Type B pancreatic cell (in vitro differentiated cells): ENCODE results near the gene LRRN2. TPM values are rescaled to one million over a fixed set of nuclear protein-coding genes. Genes with fewer than 3 reads are reported as not detected.
"Not testable (repeated sequence)": the region's sequence is repeated elsewhere in the genome, so short reads cannot be mapped to it uniquely, and the experiment has no call there.

Experiments used
- DNase-seq: peaks from one replicate; pipeline ENCODE4 v3.0.0; 2021; ENCODE audit warnings: mixed read lengths; ENCODE audit not compliant: unreplicated experiment; ENCODE audit errors: extremely low spot score
- H3K27ac Mint-ChIP-seq: 2 replicates; pipeline ENCODE4 v1.8.0; 2021; ENCODE audit warnings: mild to moderate bottlenecking, mixed read lengths
- H3K27me3 Mint-ChIP-seq: 2 replicates; pipeline ENCODE4 v1.8.0; 2021; ENCODE audit warnings: mixed read lengths
- H3K36me3 Mint-ChIP-seq: 2 replicates; pipeline ENCODE4 v1.8.0; 2021; ENCODE audit warnings: mixed read lengths
- H3K4me1 Mint-ChIP-seq: one replicate; pipeline ENCODE4 v1.8.0; 2021; ENCODE audit warnings: mixed read lengths; ENCODE audit not compliant: unreplicated experiment
- H3K4me3 Mint-ChIP-seq: 2 replicates; pipeline ENCODE4 v1.8.0; 2021; ENCODE audit warnings: mild to moderate bottlenecking, mixed read lengths
- H3K9me3 Mint-ChIP-seq: 2 replicates; pipeline ENCODE4 v1.8.0; 2021; ENCODE audit warnings: mixed read lengths
- total RNA-seq: library from RNA; stranded (reverse); gene quantifications from 2 replicates; pipeline ENCODE4 v1.2.1, GENCODE V29; 2021; ENCODE audit warnings: low replicate concordance
- TF ChIP-seq, protein P1 (sequence below): fragments of 200-600 bp; sonication (generic); conservative IDR thresholded peaks from 2 replicates; pipeline ENCODE4 v1.5.0; 2021; ENCODE audit warnings: antibody characterized with exemption, mild to moderate bottlenecking

Gene LRRN2
- total RNA-seq, 1 donor from 2014 or later, result 19.0 TPM

DNA sequence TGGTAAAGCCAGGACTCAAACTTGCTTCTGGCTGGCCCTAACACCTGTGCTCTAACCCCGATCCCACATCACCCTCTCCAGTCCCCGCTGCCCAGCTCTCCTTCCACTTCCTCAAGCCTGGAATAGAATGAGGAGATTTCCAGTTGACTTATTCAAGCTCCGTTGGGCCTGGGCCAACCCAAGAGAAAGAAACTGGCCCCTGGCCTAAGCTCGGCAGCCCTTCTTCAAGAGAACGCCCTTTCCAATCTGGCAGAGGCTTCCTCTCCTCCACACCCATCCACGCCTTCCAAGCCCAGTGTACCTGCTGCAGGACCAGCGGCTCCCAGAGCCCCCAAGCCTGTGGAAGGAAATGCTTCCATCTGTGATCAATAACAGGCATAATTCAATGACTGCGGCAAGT lies 51.9 kb downstream of the LRRN2 start:
- H3K27ac Mint-ChIP-seq, result no peak overlapping the region
- no peaks in the 10 kb centered on the region for H3K9me3 Mint-ChIP-seq
- TF ChIP-seq, protein P1, sequence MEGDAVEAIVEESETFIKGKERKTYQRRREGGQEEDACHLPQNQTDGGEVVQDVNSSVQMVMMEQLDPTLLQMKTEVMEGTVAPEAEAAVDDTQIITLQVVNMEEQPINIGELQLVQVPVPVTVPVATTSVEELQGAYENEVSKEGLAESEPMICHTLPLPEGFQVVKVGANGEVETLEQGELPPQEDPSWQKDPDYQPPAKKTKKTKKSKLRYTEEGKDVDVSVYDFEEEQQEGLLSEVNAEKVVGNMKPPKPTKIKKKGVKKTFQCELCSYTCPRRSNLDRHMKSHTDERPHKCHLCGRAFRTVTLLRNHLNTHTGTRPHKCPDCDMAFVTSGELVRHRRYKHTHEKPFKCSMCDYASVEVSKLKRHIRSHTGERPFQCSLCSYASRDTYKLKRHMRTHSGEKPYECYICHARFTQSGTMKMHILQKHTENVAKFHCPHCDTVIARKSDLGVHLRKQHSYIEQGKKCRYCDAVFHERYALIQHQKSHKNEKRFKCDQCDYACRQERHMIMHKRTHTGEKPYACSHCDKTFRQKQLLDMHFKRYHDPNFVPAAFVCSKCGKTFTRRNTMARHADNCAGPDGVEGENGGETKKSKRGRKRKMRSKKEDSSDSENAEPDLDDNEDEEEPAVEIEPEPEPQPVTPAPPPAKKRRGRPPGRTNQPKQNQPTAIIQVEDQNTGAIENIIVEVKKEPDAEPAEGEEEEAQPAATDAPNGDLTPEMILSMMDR, result no peak
- peaks cover 16% of the 10 kb centered on the region for H3K4me1 Mint-ChIP-seq
- no peak overlapping the region for H3K4me3 Mint-ChIP-seq
- DNase-seq, result no peak
- peaks cover 8% of the 10 kb centered on the region for H3K27me3 Mint-ChIP-seq
- no peaks in the 10 kb centered on the region for H3K36me3 Mint-ChIP-seq

DNA sequence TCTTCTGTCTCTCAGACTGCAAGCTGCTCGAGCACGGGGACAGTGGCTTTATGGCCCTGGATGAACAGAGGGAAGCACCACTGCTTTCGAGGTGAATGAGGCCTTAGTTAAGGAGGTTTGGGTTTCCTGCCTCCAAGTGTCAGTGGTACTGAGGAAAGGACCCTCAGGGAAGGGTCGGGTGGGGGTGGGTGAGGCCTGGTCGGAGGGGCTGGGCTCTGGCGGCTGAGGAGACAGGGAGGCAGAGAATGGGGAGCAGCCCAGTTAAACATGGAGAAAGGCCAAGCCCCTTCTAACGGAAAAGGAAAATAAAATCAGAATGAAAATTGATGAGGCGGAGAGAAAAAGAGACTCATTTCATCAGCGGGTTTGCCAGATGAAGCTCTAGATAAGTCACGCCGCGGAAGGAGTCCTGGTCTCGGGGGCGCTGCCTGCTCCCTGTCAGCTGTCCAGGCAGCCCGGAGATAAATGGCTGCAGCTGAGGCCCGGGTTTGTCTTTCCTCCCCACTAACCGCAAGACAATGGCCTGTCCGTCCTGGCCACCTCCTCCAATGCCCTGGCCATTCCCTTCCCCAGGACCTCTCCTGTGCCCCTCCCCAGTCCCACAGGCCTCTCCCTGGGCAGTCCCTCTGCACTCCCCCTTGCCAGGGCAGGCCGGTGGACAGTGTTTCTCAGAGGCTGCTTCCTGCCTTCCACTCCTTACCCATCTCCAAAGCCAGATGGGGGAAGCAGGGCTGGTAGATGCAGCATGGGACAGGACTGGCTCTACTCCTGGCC lies 55.2 kb downstream of the LRRN2 start:
- Mint-ChIP-seq H3K9me3 (no peaks in the 10 kb centered on the region), H3K4me1 (peaks cover 9% of the 10 kb centered on the region), H3K27me3 (peaks cover 9% of the 10 kb centered on the region), H3K4me3 (no peak overlapping the region), H3K36me3 (no peaks in the 10 kb centered on the region), H3K27ac (no peak overlapping the region)
- TF ChIP-seq, protein P1, result no peak
- no peak for DNase-seq

DNA sequence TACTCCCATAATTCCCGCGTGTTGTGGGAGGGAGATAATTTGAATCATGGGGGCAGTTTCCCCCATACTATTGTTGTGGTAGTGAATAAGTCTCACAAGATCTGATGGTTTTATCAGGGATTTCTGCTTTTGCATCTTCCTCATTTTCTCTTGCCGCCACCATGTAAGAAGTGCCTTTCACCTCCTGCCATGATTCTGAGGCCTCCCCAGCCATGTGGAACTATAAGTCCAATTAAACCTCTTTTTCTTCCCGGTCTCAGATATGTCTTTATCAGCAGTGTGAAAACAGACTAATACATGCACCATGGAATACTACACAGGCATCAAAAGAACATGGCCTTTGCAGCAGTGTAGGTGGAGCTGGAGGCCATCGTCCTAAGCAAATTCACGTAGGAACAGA lies 56.1 kb downstream of the LRRN2 start:
- not testable (repeated sequence) for DNase-seq, H3K27ac Mint-ChIP-seq, H3K4me1 Mint-ChIP-seq, H3K9me3 Mint-ChIP-seq, H3K4me3 Mint-ChIP-seq, H3K36me3 Mint-ChIP-seq
- H3K27me3 Mint-ChIP-seq, result peaks cover 13% of the 10 kb centered on the region

DNA sequence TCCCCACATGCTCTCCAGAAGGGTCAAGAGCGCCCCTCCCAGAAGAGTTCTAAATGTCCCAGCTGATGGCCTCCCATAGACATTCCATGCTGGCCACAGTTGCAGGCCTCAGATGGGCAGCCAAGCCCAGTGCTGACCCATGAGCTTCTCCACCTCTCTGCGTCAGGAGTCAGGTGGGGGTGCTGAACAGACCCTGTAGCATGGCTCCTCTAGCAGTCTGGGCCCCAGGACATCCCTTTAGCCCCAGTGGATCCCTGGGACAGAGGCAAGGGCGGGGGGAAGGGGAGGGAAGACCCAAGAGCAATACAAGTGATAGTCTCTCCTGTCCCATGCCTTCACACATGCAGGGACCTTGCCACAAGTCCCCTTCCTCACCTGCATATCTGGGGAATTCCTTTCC lies 56.7 kb downstream of the LRRN2 start:
- H3K9me3 Mint-ChIP-seq, result no peaks in the 10 kb centered on the region

DNA sequence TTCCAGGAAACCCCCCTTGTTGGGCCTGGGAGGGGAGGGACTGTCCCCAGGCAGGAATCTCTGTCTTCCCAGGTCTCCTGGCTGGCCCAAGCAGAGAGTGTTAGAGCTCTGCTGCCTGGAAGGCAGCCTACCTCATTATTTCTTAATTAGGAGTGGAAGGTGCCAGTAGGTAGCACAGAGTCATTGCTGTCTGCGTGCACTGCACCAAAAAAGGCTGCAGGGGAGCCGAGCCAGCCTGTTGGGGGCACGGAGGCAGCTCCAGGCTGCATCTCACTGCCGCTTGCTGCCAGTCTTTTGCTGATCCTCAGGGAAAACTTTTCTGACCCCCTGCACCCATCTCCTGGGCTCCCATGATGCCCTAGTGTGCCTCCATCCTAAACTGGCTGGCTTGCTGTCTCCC lies 58.1 kb downstream of the LRRN2 start:
- H3K4me3 Mint-ChIP-seq, result no peak overlapping the region
- TF ChIP-seq, protein P1, result no peak
- H3K27me3 Mint-ChIP-seq, result peaks cover 8% of the 10 kb centered on the region
- no peak for DNase-seq
- H3K36me3 Mint-ChIP-seq, result no peaks in the 10 kb centered on the region
- H3K4me1 Mint-ChIP-seq, result peaks cover 17% of the 10 kb centered on the region
- H3K27ac Mint-ChIP-seq, result no peak overlapping the region
- H3K9me3 Mint-ChIP-seq, result no peaks in the 10 kb centered on the region

More for the DNA sequence above, 56.7 kb downstream of the LRRN2 start:
- TF ChIP-seq, protein P1, result no peak
- Mint-ChIP-seq H3K4me3 (no peak overlapping the region), H3K27me3 (peaks cover 8% of the 10 kb centered on the region), H3K36me3 (no peaks in the 10 kb centered on the region), H3K4me1 (peaks cover 9% of the 10 kb centered on the region), H3K27ac (no peak overlapping the region)
- no peak for DNase-seq

DNA sequence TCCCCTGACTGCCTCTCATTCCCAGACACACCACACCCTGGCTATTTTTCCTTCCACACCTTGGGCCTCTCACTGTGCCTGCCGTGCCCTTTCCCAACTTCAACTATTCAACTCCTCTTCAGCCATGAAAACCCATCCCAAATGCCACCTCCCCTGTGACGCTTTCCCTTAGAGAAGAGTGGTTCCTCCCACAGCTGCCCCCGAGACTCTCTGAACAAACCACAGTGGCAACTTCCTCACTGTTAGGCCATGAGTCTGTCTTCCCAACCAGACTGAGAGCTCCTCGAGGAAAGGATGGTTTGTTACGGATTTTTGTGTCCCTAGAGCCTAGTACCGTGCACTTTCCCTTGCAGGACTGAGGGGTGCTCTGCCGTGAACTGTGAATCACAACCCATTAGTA lies 59.2 kb downstream of the LRRN2 start:
- DNase-seq, result no peak
- Mint-ChIP-seq H3K9me3 (no peaks in the 10 kb centered on the region), H3K4me1 (peaks cover 13% of the 10 kb centered on the region), H3K4me3 (no peak overlapping the region), H3K36me3 (no peaks in the 10 kb centered on the region), H3K27ac (no peak overlapping the region), H3K27me3 (peaks cover 8% of the 10 kb centered on the region)
- TF ChIP-seq, protein P1, result no peak
